C4-2B (cell line): ENCODE results near the gene TASP1.

ENCODE experiments used
- H3K27ac ChIP-seq: fragments of 450-650 bp; 2 replicates; pipeline ENCODE4 v1.5.1; 2017
- ZFX ChIP-seq: fragments of 450-650 bp; IDR thresholded peaks from 2 replicates; pipeline ENCODE4 v1.6.1; 2017
- TF ChIP-seq, protein P1 (sequence below): fragments of 450-650 bp; conservative IDR thresholded peaks from 2 replicates; pipeline ENCODE4 v1.5.1; 2017; ENCODE audit warnings: mild to moderate bottlenecking

TASP1 gene

DNA sequence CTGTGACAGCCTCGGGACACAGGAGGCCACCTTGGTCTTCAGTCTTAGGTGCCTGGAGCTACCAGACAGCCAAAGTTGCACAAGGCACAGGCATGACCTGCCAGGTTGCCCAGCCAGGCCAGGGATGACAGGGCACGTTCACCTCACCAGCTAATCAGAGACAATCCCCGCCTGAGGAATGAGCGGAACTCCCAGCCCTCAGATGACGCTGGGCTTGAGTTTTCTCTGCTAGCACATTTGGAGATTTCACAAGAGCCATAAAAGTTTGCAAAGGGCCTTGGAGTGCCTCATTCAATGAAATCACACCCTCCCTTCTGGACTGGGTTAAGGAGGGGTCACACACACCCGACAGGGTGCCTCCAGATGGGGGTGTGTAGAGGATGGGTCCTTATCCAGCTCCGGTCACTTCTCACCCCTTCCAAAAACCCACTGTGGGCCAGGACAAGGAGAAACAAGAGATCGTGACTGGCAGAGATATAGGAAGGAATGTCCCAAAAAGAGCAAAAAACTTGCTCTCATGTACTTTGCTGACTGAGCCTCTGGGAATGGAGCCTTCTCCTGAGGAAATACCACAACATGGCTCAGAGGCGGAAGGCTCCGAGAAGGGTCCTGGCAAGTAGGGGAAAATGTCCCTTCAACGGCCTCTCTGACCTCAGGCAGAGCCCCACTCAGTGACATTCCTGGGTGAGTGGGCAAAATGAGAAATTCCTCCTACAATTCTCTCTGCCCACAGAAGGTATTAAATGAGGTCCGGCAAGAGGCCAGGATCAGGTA, 296.1 kb downstream of the TASP1 start:
- TF ChIP-seq, protein P1, sequence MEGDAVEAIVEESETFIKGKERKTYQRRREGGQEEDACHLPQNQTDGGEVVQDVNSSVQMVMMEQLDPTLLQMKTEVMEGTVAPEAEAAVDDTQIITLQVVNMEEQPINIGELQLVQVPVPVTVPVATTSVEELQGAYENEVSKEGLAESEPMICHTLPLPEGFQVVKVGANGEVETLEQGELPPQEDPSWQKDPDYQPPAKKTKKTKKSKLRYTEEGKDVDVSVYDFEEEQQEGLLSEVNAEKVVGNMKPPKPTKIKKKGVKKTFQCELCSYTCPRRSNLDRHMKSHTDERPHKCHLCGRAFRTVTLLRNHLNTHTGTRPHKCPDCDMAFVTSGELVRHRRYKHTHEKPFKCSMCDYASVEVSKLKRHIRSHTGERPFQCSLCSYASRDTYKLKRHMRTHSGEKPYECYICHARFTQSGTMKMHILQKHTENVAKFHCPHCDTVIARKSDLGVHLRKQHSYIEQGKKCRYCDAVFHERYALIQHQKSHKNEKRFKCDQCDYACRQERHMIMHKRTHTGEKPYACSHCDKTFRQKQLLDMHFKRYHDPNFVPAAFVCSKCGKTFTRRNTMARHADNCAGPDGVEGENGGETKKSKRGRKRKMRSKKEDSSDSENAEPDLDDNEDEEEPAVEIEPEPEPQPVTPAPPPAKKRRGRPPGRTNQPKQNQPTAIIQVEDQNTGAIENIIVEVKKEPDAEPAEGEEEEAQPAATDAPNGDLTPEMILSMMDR: no peak
- no peak for TF ChIP-seq ZFX
- H3K27ac ChIP-seq: no peak overlapping the region

- H3K27ac ChIP-seq: no peak overlapping the region
- no peak for TF ChIP-seq ZFX
- TF ChIP-seq, protein P1: no peak
Measured at GRCh38 chr20:13341737-13342393, 296.9 kb downstream of the TASP1 start.

DNA sequence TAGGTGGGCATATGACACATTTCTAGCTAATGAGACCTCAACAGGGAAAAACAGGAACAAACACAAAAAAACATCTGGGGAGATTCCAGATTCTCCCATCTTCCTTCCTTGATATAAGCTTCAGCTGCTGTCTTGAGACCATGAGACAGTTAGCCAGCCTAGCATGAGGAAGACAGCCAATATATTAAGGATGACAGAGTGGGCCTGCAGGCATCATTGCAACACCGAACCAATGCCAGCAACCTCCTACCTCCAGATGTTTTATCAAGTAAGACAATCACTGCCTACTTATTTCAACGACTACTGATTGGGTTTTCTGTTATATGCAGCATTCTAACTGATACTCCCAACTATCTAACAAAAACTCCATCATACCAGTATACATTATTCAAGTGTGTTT, 298.6 kb downstream of the TASP1 start:
- TF ChIP-seq ZFX: no peak
- TF ChIP-seq, protein P1: no peak
- no peak overlapping the region for H3K27ac ChIP-seq
